T-helper 1 cell treated with Interleukin-12 subunit alpha and Interleukin-12 subunit beta and Interleukin-4 antibody, amounts not matched to agents 30 ng/mL and 1 ng/mL, for 36 hours (primary cell): ENCODE results near the gene EDEM3. TPM values are rescaled to one million over a fixed set of nuclear protein-coding genes. Genes with fewer than 3 reads are reported as not detected.
"Not testable (repeated sequence)": the region's sequence is repeated elsewhere in the genome, so short reads cannot be mapped to it uniquely, and the experiment has no call there.

Experiments used
- intact Hi-C: fragments of 100-400 bp; cut with micrococcal nuclease; formaldehyde crosslinking; loops from one replicate; pipeline ENCODE4 v1.15.1; 2024
- total RNA-seq: library from RNA; stranded (reverse); gene quantifications from 2 replicates; pipeline ENCODE4 v1.2.3, GENCODE V29; 2022

EDEM3 gene
- total RNA-seq, 1 donor from 2014 or later: 32.1 TPM

GRCh38 chr1:184769241-184769640 lies 14.6 kb upstream of the EDEM3 start:
- intact Hi-C loops: no loop called here

GRCh38 chr1:184768467-184768866 lies 13.8 kb upstream of the EDEM3 start:
- intact Hi-C loops: no loop called here

- intact Hi-C loops: no loop called here
Measured at GRCh38 chr1:184767591-184767990, 12.9 kb upstream of the EDEM3 start.

GRCh38 chr1:184764483-184764882 lies 9.8 kb upstream of the EDEM3 start:
- intact Hi-C loops: no loop called here

DNA sequence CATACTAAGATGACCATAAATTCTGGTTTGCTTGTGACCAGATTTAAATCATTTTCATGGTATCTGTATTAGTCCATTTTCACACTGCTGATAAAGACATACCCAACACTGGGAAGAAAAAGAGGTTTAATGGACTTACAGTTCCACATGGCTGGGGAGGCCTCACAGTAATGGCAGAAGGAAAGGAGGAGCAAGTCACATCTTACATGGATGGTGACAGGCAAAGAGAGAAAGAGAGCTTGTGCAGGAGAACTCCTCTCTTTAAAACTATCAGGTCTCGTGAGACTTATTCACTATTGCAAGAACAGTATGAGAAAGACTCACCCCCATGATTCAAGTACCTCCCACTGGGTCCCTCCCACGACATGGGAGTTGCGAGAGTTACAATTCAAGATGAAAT lies 8.9 kb upstream of the EDEM3 start:
- intact Hi-C loops: not testable (repeated sequence)

GRCh38 chr1:184761969-184762485 lies 7.4 kb upstream of the EDEM3 start:
- intact Hi-C loops: no loop called here

GRCh38 chr1:184759651-184760050 lies 5.0 kb upstream of the EDEM3 start:
- intact Hi-C loops: loop anchor here (5.0 kb wide), 1 partner anchor 267 kb away; no protein-coding TSS in a partner anchor

DNA sequence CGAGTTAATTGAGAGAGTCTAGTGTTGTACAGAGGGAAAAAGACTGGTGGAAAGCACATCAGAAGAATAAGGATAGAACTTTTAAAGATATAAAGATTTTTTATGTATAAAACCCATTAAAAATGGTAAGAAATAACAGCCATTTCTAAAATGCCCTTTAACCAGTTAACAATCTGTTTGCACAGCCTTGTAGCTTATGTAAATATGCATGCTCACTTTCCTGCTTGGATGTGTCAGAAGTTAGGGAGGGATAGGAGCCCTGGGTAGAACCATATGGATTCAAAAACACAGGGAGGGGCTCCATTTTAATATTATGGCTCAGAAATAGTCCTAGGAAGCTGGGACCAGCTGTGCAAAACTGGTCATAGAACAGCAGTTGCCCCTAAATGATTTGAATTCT lies 4.5 kb upstream of the EDEM3 start:
- intact Hi-C loops: loop anchor here (5.0 kb wide), 1 partner anchor 267 kb away; no protein-coding TSS in a partner anchor

DNA sequence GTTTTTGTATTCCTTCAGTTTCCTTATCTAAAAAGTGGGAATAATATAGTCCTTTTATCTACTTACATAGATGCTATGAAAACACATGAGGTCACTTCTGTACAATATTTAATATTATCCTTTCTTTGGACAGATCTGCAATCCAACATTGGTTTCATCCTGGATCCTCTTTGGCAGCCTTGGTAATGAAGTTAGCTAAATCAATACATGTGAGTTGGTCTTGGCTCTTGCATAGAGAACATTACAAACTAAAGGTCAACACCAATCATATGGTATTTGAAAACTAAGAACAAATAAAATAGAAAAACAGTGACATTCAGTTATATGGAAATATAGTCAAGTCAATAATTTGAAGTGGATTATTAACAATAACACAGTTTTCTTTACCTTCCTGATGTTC lies 3.2 kb upstream of the EDEM3 start:
- intact Hi-C loops: loop anchor here (5.0 kb wide), 1 partner anchor 266 kb away; no protein-coding TSS in a partner anchor

- intact Hi-C loops: loop anchor here (5.0 kb wide), 1 partner anchor 265 kb away; no protein-coding TSS in a partner anchor
Measured at GRCh38 chr1:184757406-184757805, 2.7 kb upstream of the EDEM3 start.

DNA sequence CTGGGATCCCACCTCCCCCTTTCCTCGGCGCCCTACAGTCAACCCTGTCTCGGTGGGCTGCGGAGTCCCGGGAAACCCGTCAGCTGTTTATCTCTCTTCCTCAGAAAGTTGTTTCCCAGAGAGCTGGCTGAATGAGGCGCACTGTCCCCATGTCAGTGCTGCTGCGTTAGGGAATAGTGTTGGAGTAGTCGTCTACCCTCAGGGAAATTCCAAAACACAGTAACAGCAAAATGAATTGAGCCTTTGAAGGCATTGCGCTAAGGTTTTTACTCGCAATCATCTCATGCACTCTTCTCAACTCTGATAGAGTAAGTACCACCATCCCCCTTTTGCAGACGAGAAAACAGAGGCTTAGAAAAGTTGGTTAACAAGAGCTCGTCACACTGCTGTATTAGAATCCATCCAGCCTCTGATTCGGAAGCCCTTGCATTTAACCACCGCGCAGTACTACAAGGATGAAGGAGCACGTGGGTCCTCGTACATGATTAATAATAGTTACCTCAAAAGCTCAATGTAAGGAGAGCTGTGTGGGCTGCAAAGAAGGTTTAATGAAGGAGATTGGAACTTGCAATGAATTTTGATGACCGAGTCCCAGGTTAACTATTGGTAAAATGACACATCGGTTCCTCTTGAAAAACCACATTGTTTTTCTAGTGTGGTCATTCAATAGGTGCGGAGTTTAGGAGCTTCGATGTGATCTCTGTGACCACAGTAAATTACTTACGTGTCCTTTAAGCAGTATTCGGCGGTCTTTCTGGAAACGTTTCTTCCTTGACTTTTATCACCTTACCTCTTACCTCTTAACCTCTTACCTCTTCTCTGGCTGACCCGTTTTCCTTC lies 788 bp upstream of the EDEM3 start:
- intact Hi-C loops: loop anchor here (1.0 to 5.0 kb wide), 16 partner anchors 50 to 1620 kb away; partner anchors contain the start of genes C1orf21, IVNS1ABP, ODR4 and RNF2

GRCh38 chr1:184753608-184754475 lies 816 bp downstream of the EDEM3 start:
- intact Hi-C loops: loop anchor here (1.0 to 5.0 kb wide), 13 partner anchors 11 to 1543 kb away; partner anchors contain the start of genes APOBEC4, ARPC5, C1orf21 and PRG4

DNA sequence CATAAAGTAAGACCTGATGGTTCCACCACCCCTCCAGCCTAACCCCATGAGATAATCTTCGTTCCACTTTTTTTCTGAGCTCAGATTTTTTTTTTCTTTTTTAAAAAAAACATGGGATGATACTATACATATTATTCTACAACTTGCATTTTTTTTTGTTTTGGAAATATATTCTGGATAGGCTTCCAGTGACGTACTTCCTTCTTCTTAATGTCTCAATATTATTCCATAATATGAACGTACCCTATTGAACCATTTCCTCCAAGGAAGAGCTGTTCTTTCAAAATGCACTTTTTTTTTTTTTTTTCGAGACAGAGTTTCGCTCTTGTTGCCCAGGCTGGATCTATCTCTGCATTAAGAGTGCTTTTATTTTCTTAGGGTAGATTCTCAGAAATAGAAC lies 1.5 kb downstream of the EDEM3 start:
- intact Hi-C loops: loop anchor here (5.0 kb wide), 3 partner anchors 689 to 1544 kb away; partner anchors contain the start of genes APOBEC4 and PRG4

DNA sequence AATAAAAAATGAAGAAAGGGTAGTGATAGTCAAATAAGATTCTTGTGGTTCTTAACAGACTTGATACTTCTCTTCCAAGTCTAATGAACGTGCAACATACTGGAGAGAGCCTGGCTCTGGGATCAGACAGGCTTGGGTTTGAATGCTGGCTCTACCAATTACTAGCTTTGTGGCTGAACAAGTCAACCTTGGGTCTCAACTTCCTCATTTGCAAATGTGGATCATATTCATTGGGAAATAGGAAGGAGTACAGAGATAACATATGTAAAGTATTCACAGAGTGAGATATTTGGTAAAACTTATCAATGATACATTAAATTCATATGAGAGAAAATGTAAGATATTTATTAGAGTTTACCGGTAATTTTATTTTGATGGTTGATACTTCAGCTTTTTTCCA lies 2.0 kb downstream of the EDEM3 start:
- intact Hi-C loops: loop anchor here (5.0 kb wide), 3 partner anchors 690 to 1545 kb away; partner anchors contain the start of genes APOBEC4 and PRG4

DNA sequence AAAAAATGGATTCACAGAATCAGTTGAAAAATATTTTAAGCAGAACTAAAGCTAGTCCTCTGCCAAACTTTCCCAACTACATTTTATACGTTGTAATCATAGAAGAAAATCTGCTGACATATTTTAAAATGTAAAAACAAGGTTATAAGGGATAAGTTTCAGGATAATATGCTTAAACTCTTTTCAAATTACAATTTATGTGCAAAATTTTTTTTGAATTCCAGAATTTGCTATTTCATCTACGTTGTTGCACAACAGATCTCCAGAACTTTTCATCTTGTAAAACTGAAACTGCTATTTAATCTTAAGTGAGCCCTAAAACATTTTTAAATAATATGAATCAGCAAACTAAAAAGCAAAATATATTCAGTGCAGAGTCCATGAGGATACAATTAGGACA lies 5.9 kb downstream of the EDEM3 start:
- intact Hi-C loops: no loop called here

DNA sequence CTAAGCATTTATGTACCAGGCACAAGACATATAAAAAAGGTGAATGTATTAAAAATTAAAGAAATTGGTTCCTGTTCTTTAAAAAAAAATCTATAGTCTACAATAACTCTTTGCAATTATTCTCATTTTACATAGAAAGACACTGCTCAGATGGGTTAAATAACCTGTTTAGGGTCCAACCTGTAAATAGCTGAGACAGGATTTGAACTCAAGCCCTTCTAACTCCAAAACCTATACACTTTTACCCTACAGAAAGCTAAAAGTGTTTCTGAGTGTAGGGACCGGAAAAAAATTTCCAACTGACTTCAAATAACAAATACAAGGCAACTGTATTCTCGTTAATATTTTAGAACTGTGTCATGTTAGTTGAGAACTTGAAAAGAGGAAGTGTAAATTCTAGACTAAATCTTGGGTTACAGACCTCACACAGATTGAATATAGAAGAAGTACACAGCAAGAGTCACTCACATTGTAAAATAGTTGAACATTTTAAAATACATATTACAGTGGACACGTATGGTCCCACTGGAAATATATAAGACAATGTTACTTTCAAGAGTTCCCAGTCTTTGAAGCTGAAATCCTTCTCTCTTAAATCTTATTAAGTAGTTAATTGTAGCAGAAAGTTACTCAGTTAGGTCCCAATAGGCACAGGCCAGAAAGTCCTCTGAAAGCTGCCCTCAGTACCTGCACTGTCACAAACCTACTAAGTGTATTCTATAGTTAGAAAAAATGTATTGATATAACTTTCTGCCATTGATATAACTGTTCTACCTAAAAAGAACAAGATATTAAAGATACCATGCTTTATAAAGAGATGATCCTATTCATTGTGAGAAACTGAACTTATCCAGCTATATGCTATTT lies 7.3 kb downstream of the EDEM3 start:
- intact Hi-C loops: no loop called here

DNA sequence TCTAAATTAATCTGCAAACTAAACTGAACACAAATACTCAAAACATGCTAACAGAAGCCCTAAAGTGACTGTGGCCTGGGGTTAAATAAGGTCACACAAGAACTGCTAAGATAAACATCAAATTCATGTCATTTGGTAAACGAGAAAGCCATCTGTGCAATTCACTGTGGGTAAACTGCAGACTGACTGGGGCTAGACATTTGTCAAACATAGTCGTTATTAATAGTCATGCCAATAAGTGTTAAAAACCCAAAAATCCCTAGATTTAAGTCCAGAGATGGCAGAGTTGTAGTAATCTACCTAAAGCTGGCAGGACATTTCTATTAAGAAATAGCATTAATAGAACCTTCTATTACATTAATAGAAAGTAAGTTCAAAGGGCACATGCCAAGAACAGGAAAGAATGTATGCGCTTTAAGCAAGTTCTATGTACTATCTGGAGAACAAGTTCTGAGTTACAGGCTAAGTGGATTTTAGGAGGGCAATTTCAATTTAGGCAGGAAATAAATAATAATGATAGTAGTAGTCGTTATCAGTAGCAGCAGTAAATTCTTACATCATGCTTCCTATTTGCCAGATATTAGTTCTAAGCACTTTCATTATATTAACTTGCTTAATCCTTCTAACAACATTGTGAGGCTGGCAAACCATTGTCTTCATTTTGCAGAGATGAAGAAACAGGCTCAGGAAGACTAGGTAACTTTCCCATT lies 8.6 kb downstream of the EDEM3 start:
- intact Hi-C loops: no loop called here

GRCh38 chr1:184745110-184745509 lies 9.5 kb downstream of the EDEM3 start:
- intact Hi-C loops: no loop called here

DNA sequence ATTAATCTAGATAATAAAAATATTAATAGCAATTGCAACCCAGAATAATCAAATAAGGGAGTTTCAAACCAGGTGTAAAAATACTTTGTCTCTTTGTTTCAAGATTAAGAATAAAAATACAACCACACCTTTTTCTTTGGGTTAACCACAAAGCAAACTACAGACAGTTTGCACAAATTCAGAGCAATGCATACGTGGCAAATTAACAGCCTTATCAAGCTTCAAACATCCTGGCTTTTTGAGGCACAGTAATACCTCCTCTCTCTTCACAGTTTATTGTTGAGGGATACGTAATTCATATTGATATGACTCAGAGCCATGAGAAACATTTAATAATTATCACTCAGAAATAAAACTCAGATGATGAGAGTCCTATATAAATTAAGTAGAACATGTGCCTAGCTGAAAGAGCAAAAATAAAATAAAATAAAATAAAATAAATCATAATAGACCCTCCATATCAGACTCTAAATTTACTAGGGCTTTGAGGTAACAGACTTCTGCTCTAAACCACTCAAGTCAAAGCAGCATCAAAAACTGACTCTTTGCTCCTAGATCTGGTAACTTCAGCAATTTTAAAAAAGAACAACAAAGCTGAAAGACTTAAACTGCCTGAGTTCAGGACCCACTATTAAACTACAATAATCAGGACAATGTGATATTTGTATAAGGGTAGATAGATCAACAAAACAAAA lies 11.4 kb downstream of the EDEM3 start:
- intact Hi-C loops: loop anchor here (1.0 kb wide), 2 partner anchors 11 to 583 kb away; partner anchors contain the start of gene EDEM3
